SU-DHL-6 (cell line): ENCODE results near the gene ANXA1.

Experiments used
- H2AFZ ChIP-seq: fragments of 200-600 bp; sonication (generic); 2 replicates; pipeline ENCODE4 v1.6.1; 2014; ENCODE audit warnings: low read depth, mild to moderate bottlenecking, moderate library complexity, mixed read lengths, antibody characterized with exemption, low read length; ENCODE audit not compliant: severe bottlenecking
- H3F3A ChIP-seq: fragments of 200-600 bp; shearing (Covaris generic); 2 replicates; pipeline ENCODE4 v1.6.0; 2016; ENCODE audit warnings: antibody characterized with exemption, mild to moderate bottlenecking; ENCODE audit not compliant: insufficient read depth
- H3K27ac ChIP-seq: fragments of 200-600 bp; sonication (generic); 2 replicates; pipeline ENCODE4 v1.5.1; 2016; ENCODE audit warnings: low read depth, mild to moderate bottlenecking, low read length, moderate library complexity, mixed read lengths
- H3K27me3 ChIP-seq: fragments of 200-600 bp; sonication (generic), shearing (Covaris generic); 2 replicates; pipeline ENCODE4 v1.6.0; 2014; ENCODE audit warnings: mild to moderate bottlenecking, low read length
- H3K36me3 ChIP-seq: fragments of 200-600 bp; sonication (generic); 2 replicates; pipeline ENCODE4 v1.6.1; 2014; ENCODE audit warnings: mild to moderate bottlenecking, low read length, mixed read lengths
- H3K4me2 ChIP-seq: fragments of 300-600, 200-600 bp; shearing (Covaris generic), sonication (generic); 2 replicates; pipeline ENCODE4 v1.6.0; 2014; ENCODE audit warnings: low read length, low read depth, mild to moderate bottlenecking; ENCODE audit not compliant: poor library complexity, severe bottlenecking
- H3K4me3 ChIP-seq: fragments of 200-600 bp; sonication (generic); 2 replicates; pipeline ENCODE4 v1.5.1; 2014; ENCODE audit warnings: antibody characterized with exemption, low read length, mild to moderate bottlenecking, mixed read lengths; ENCODE audit not compliant: insufficient read depth, poor library complexity, severe bottlenecking
- H3K79me2 ChIP-seq: fragments of 200-600 bp; sonication (generic); 2 replicates; pipeline ENCODE4 v1.6.1; 2014; ENCODE audit warnings: mild to moderate bottlenecking, low read length, moderate library complexity; ENCODE audit not compliant: insufficient read depth
- H3K9ac ChIP-seq: fragments of 200-600 bp; sonication (generic); 2 replicates; pipeline ENCODE4 v1.7.0; 2014; ENCODE audit warnings: mild to moderate bottlenecking, low read length
- H3K9me2 ChIP-seq: fragments of 200-600 bp; sonication (generic); replicated peaks from 2 replicates; pipeline ENCODE4 v1.6.1; 2014; ENCODE audit warnings: low read length; ENCODE audit not compliant: insufficient read depth
- H3K9me3 ChIP-seq: fragments of 200-600 bp; sonication (generic); 2 replicates; pipeline ENCODE4 v1.6.1; 2014; ENCODE audit warnings: low read length, mixed read lengths; ENCODE audit not compliant: insufficient read depth
- H4K20me1 ChIP-seq: fragments of 200-600 bp; sonication (generic); 2 replicates; pipeline ENCODE4 v1.6.1; 2014; ENCODE audit warnings: low read depth, mild to moderate bottlenecking, antibody characterized with exemption, low read length, moderate library complexity, mixed read lengths
- CTCF ChIP-seq: fragments of 200-600 bp; sonication (generic); IDR thresholded peaks from one replicate; pipeline ENCODE4 v1.5.1; 2017; ENCODE audit warnings: antibody characterized with exemption, mild to moderate bottlenecking, low read length, moderate library complexity; ENCODE audit not compliant: insufficient read depth, poor library complexity, severe bottlenecking
- EZH2phosphoT487 ChIP-seq: fragments of 200-600 bp; sonication (generic), shearing (Covaris generic); conservative IDR thresholded peaks from 2 replicates; pipeline ENCODE4 v1.6.1; 2018; ENCODE audit warnings: mild to moderate bottlenecking, antibody characterized with exemption, low read length, moderate library complexity, mixed read lengths

ANXA1 gene

GRCh38 chr9:73204936-73205335 lies 53.3 kb downstream of the ANXA1 start:
- Histone ChIP-seq H3K36me3 (no peaks in the 10 kb centered on the region), H3K9me3 (no peaks in the 10 kb centered on the region), H3K27me3 (no peaks in the 10 kb centered on the region), H3K79me2 (no peaks in the 10 kb centered on the region), H4K20me1 (no peaks in the 10 kb centered on the region), H3K27ac (no peak overlapping the region), H2AFZ (no peak overlapping the region), H3K4me2 (no peak overlapping the region), H3K9ac (no peak overlapping the region), H3K9me2 (no peaks in the 10 kb centered on the region), H3K4me3 (no peak overlapping the region), H3F3A (no peaks in the 10 kb centered on the region)
- TF ChIP-seq EZH2phosphoT487 = no peak

GRCh38 chr9:73206851-73207250 lies 55.2 kb downstream of the ANXA1 start:
- H3K36me3 ChIP-seq = no peaks in the 10 kb centered on the region
- H3K4me2 ChIP-seq = no peak overlapping the region
- no peak for TF ChIP-seq EZH2phosphoT487
- no peak for TF ChIP-seq CTCF
- no peak overlapping the region for H2AFZ ChIP-seq
- H3F3A ChIP-seq = no peaks in the 10 kb centered on the region
- no peaks in the 10 kb centered on the region for H3K9me3 ChIP-seq
- no peaks in the 10 kb centered on the region for H3K9me2 ChIP-seq
- H3K27ac ChIP-seq = no peak overlapping the region
- H3K9ac ChIP-seq = no peak overlapping the region
- H3K4me3 ChIP-seq = no peak overlapping the region
- H3K27me3 ChIP-seq = no peaks in the 10 kb centered on the region
- H3K79me2 ChIP-seq = no peaks in the 10 kb centered on the region
- no peaks in the 10 kb centered on the region for H4K20me1 ChIP-seq

- no peak overlapping the region for H3K4me3 ChIP-seq
- no peak overlapping the region for H3K4me2 ChIP-seq
- H3K79me2 ChIP-seq = no peaks in the 10 kb centered on the region
- H4K20me1 ChIP-seq = no peaks in the 10 kb centered on the region
- H3K27ac ChIP-seq = no peak overlapping the region
- H3K36me3 ChIP-seq = no peaks in the 10 kb centered on the region
- TF ChIP-seq EZH2phosphoT487 (no peak), CTCF (no peak)
- H3K9me2 ChIP-seq = no peaks in the 10 kb centered on the region
- H3K9ac ChIP-seq = no peak overlapping the region
- H2AFZ ChIP-seq = no peak overlapping the region
- H3K27me3 ChIP-seq = no peaks in the 10 kb centered on the region
- H3K9me3 ChIP-seq = no peaks in the 10 kb centered on the region
- no peaks in the 10 kb centered on the region for H3F3A ChIP-seq
Observed at GRCh38 chr9:73210886-73211666, 59.4 kb downstream of the ANXA1 start.

GRCh38 chr9:73213300-73213699 lies 61.6 kb downstream of the ANXA1 start:
- no peaks in the 10 kb centered on the region for H3K27me3 ChIP-seq
- H3K9me2 ChIP-seq = no peaks in the 10 kb centered on the region
- TF ChIP-seq CTCF (no peak), EZH2phosphoT487 (no peak)

More at GRCh38 chr9:73213300-73213699, 61.6 kb downstream of the ANXA1 start:
- Histone ChIP-seq H3F3A (no peaks in the 10 kb centered on the region), H4K20me1 (no peaks in the 10 kb centered on the region), H3K4me2 (no peak overlapping the region), H3K36me3 (no peaks in the 10 kb centered on the region), H2AFZ (no peak overlapping the region), H3K27ac (no peak overlapping the region), H3K9ac (no peak overlapping the region), H3K79me2 (no peaks in the 10 kb centered on the region), H3K4me3 (no peak overlapping the region), H3K9me3 (no peaks in the 10 kb centered on the region)
